ENCODE measurements around the gene NFE2L3. TPM values are rescaled to one million over a fixed set of nuclear protein-coding genes. Genes with fewer than 3 reads are reported as not detected.
"Not testable (repeated sequence)": the region's sequence is repeated elsewhere in the genome, so short reads cannot be mapped to it uniquely, and the experiment has no call there.

NFE2L3 gene
- total RNA-seq, 4 donors from 2014 or later: 1.5 to 2.7 (median 2.5) TPM

DNA sequence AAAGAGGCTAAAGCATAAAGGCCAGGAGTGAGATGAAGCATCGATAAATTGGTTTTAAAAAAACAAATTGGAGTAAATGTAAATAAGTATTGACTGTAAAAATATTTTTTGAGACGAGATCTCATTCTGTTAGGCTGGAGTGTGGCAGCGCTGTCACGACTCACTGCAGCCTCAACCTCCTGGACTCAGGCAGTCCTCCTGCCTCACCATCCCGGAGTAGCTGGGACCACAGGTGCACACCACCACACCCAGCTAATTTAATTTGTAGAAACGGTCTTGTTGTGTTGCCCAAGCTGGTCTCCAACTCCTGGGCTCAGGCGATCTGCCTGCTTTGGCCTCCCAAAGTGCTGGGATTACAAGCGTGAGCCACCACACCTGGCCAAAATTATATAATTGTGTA is 30.7 kb downstream of the NFE2L3 start:
- intact Hi-C loops (cut with DNase I): no loop called here
- 89% methylated on average over 8 of the region's 8 CpGs for WGBS

DNA sequence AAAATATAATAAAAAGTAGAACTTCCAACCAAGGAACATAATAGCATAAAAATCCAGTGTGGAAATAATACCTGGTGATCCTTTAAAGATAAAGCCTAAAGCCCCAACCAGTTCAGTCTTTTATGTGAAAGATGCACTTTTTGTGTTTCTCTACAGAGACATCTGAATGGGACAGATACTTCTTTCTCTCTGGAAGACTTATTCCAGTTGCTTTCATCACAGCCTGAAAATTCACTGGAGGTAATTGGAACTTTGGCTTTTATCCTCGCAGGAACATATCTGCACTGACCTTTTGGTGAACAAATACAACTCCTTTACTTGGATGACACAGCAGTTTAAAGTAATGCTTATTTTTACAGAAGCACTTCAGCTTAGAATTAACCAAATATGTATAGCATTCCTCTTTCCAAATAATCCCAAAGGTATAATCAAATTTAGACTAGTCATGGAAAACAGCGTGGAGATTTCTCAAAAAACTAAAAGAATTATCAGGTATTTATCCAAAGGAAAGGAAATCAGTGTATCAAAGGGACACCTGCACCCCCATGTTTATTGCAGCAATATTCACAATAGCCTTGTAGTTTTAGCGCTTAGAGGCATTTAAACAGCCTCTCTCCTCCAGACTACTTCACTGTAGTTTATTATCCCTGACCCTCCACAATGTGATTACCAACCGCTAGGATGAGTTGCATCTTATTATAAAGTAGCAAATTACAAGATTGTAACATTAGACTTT is 31.7 kb downstream of the NFE2L3 start:
- TF ChIP-seq, protein P1, sequence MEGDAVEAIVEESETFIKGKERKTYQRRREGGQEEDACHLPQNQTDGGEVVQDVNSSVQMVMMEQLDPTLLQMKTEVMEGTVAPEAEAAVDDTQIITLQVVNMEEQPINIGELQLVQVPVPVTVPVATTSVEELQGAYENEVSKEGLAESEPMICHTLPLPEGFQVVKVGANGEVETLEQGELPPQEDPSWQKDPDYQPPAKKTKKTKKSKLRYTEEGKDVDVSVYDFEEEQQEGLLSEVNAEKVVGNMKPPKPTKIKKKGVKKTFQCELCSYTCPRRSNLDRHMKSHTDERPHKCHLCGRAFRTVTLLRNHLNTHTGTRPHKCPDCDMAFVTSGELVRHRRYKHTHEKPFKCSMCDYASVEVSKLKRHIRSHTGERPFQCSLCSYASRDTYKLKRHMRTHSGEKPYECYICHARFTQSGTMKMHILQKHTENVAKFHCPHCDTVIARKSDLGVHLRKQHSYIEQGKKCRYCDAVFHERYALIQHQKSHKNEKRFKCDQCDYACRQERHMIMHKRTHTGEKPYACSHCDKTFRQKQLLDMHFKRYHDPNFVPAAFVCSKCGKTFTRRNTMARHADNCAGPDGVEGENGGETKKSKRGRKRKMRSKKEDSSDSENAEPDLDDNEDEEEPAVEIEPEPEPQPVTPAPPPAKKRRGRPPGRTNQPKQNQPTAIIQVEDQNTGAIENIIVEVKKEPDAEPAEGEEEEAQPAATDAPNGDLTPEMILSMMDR (IDR thresholded peaks at IDR 0.05): no peak
- TF ChIP-seq EP300 (IDR thresholded peaks at IDR 0.05) (no peak), POLR2AphosphoS5 (IDR thresholded peaks at IDR 0.05) (peak in 1 of 2 donors; percentile 2), POLR2A (IDR thresholded peaks at IDR 0.05; ENCODE audit: low read depth) (no peak)
- Histone ChIP-seq H3K27me3 (no peaks in the 10 kb centered on the region), H3K27ac (replicated peaks in 1 of 4) (peak overlapping the region in 2 of 4 donors; percentile 18 to 20), H3K36me3 (peaks cover 2 to 31% (median 18%) of the 10 kb centered on the region in 4 donors), H3K4me3 (no peak overlapping the region), H3K9me3 (no peaks in the 10 kb centered on the region), H3K4me1 (peaks cover 18 to 38% (median 25%) of the 10 kb centered on the region in 4 donors)
- no peak for DNase-seq (ENCODE audit: extremely low spot score)
- WGBS: 69% methylated on average over 4 of the region's 4 CpGs
- intact Hi-C loops (cut with DNase I): no loop called here

More for the DNA sequence above, 30.7 kb downstream of the NFE2L3 start:
- Histone ChIP-seq H3K27me3 (no peaks in the 10 kb centered on the region), H3K27ac (replicated peaks in 1 of 4) (peak overlapping the region in 2 of 4 donors; percentile 12 to 18), H3K4me3 (no peak overlapping the region), H3K36me3 (peaks cover 0 to 21% (median 8%) of the 10 kb centered on the region in 4 donors), H3K9me3 (no peaks in the 10 kb centered on the region), H3K4me1 (peaks cover 18 to 38% (median 22%) of the 10 kb centered on the region in 4 donors)
- no peak for DNase-seq (ENCODE audit: extremely low spot score)
- TF ChIP-seq EP300 (IDR thresholded peaks at IDR 0.05): no peak
- TF ChIP-seq POLR2AphosphoS5 (IDR thresholded peaks at IDR 0.05): peak in 1 of 2 donors; percentile 1

DNA sequence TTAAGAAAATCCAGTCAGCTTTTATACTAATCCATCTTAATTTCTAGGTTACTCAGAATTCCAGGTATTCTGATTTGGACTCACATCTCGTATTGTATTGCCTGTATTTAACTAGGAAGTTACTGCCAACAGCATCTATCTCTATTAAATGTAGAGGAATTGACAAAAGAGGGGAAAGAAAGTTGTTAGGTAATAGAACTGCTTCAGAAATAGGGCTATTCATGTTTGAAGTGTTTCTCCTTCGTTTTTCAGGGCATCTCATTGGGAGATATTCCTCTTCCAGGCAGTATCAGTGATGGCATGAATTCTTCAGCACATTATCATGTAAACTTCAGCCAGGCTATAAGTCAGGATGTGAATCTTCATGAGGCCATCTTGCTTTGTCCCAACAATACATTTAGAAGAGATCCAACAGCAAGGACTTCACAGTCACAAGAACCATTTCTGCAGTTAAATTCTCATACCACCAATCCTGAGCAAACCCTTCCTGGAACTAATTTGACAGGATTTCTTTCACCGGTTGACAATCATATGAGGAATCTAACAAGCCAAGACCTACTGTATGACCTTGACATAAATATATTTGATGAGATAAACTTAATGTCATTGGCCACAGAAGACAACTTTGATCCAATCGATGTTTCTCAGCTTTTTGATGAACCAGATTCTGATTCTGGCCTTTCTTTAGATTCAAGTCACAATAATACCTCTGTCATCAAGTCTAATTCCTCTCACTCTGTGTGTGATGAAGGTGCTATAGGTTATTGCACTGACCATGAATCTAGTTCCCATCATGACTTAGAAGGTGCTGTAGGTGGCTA is 32.5 kb downstream of the NFE2L3 start:
- H3K4me3 ChIP-seq; H3K27me3 ChIP-seq; DNase-seq (ENCODE audit: extremely low spot score); H3K9me3 ChIP-seq; intact Hi-C loops (cut with DNase I): not testable (repeated sequence)
- H3K27ac ChIP-seq (replicated peaks in 1 of 4): peak overlapping the region in 1 of 4 donors; percentile 20
- H3K36me3 ChIP-seq: peaks cover 8 to 38% (median 25%) of the 10 kb centered on the region in 4 donors
- peaks cover 18 to 37% (median 25%) of the 10 kb centered on the region in 4 donors for H3K4me1 ChIP-seq
- peak in 1 of 2 donors; percentile 16 for TF ChIP-seq POLR2AphosphoS5 (IDR thresholded peaks at IDR 0.05)
- 77% methylated on average over 4 of the region's 4 CpGs for WGBS

- WGBS: 89% methylated on average over 10 of the region's 10 CpGs
- Histone ChIP-seq H3K4me1 (peaks cover 23 to 29% (median 25%) of the 10 kb centered on the region in 4 donors), H3K4me3 (no peak overlapping the region), H3K9me3 (no peaks in the 10 kb centered on the region), H3K27ac (replicated peaks in 1 of 4) (no peak overlapping the region), H3K27me3 (no peaks in the 10 kb centered on the region), H3K36me3 (peaks cover 14 to 46% (median 33%) of the 10 kb centered on the region in 4 donors)
- intact Hi-C loops (cut with DNase I): no loop called here
- TF ChIP-seq POLR2AphosphoS5 (IDR thresholded peaks at IDR 0.05): no peak
- no peak for TF ChIP-seq POLR2A (IDR thresholded peaks at IDR 0.05; ENCODE audit: low read depth)
- TF ChIP-seq, protein P1 (IDR thresholded peaks at IDR 0.05): no peak
- TF ChIP-seq EP300 (IDR thresholded peaks at IDR 0.05): no peak
- DNase-seq (ENCODE audit: extremely low spot score): no peak
Observed at GRCh38 chr7:26185131-26185843, 33.3 kb downstream of the NFE2L3 start.

DNA sequence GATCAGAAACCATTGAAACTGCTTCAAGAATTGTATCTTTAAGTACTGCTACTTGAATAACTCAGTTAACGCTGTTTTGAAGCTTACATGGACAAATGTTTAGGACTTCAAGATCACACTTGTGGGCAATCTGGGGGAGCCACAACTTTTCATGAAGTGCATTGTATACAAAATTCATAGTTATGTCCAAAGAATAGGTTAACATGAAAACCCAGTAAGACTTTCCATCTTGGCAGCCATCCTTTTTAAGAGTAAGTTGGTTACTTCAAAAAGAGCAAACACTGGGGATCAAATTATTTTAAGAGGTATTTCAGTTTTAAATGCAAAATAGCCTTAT is 33.8 kb downstream of the NFE2L3 start:
- WGBS: 89% methylated on average over 1 of the region's 1 CpG
- DNase-seq (ENCODE audit: extremely low spot score): no peak
- Histone ChIP-seq H3K27me3 (no peaks in the 10 kb centered on the region), H3K4me1 (peaks cover 20 to 28% (median 26%) of the 10 kb centered on the region in 4 donors), H3K9me3 (no peaks in the 10 kb centered on the region), H3K4me3 (no peak overlapping the region), H3K27ac (replicated peaks in 1 of 4) (no peak overlapping the region), H3K36me3 (peaks cover 19 to 52% (median 38%) of the 10 kb centered on the region in 4 donors)
- intact Hi-C loops (cut with DNase I): no loop called here
- TF ChIP-seq, protein P1 (IDR thresholded peaks at IDR 0.05): no peak
- no peak for TF ChIP-seq POLR2AphosphoS5 (IDR thresholded peaks at IDR 0.05)
- TF ChIP-seq EP300 (IDR thresholded peaks at IDR 0.05): no peak
- no peak for TF ChIP-seq POLR2A (IDR thresholded peaks at IDR 0.05; ENCODE audit: low read depth)

All from esophagus muscularis mucosa (tissue), 4 donors.